Measurements from ENCODE around the gene HGD. TPM values are rescaled to one million over a fixed set of nuclear protein-coding genes. Genes with fewer than 3 reads are reported as not detected.
"Not testable (repeated sequence)": the region's sequence is repeated elsewhere in the genome, so short reads cannot be mapped to it uniquely, and the experiment has no call there.

The HGD gene
- total RNA-seq: 1 to 10 TPM in 1 of 10 donors, not detected in 9; 1.2 TPM
- polyA plus RNA-seq: under 1 TPM in 1 of 2 donors, not detected in 1; 0.12 TPM
- long read RNA-seq, donor 1: 0 reads
- long read RNA-seq, donor 2: 0 reads
- long read RNA-seq, donor 3: 0 reads

DNA sequence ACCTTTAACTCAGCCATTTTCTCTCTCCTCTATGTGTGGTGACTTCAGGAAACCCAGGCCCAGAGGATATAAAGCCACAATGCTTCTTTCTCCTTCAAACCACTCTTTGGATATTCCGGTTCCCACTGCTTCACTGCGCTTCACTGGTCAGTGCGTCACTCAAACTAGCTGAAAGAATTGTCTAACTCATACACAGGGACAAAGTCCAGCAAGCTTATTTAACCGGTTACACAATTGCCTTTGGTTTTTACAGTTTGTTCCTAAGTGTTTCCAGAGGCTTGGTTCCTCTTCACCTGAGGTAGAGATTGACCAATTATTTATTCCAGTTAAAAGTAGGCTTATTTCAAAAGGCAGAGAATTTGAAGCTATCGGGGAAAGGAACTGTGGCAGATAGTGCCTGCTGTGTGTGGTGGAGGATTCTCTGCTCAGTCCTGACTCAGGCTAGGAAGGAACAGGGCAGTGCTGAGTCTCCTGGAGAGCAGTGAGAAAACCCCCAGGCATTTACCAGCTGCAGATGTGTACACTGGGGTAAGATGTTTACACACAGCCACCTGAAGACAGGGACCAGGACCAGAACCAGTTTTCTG is at the start of gene HGD:
TSS of gene HGD (minus strand) at position 145 of the 587 bp plus-strand sequence. CDS start at position 17, 128 bp downstream.
- TF ChIP-seq, protein P1, sequence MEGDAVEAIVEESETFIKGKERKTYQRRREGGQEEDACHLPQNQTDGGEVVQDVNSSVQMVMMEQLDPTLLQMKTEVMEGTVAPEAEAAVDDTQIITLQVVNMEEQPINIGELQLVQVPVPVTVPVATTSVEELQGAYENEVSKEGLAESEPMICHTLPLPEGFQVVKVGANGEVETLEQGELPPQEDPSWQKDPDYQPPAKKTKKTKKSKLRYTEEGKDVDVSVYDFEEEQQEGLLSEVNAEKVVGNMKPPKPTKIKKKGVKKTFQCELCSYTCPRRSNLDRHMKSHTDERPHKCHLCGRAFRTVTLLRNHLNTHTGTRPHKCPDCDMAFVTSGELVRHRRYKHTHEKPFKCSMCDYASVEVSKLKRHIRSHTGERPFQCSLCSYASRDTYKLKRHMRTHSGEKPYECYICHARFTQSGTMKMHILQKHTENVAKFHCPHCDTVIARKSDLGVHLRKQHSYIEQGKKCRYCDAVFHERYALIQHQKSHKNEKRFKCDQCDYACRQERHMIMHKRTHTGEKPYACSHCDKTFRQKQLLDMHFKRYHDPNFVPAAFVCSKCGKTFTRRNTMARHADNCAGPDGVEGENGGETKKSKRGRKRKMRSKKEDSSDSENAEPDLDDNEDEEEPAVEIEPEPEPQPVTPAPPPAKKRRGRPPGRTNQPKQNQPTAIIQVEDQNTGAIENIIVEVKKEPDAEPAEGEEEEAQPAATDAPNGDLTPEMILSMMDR (IDR thresholded peaks at IDR 0.05): no peak

GRCh38 chr3:120730576-120731542 is 48.8 kb upstream of the HGD start:
- ATAC-seq: no peak

More for the DNA sequence above, at the start of gene HGD:
- no peak for DNase-seq
- H3K36me3 ChIP-seq: peaks cover 0 to 5% (median 0%) of the 10 kb centered on the region in 9 donors
- peaks cover 0 to 3% (median 0%) of the 10 kb centered on the region in 11 donors for H3K9me3 ChIP-seq
- 98% methylated on average over 5 of the region's 5 CpGs for WGBS, 2 donors
- peaks cover 0 to 16% (median 13%) of the 10 kb centered on the region in 9 donors for H3K4me1 ChIP-seq
- intact Hi-C loops (cut with DNase I): no loop called here
- H3K27me3 ChIP-seq: no peaks in the 10 kb centered on the region
- no peak for ATAC-seq
- H3K4me3 ChIP-seq: no peak within 1 kb of the TSS
- no peak within 1 kb of the TSS for H3K27ac ChIP-seq

DNA sequence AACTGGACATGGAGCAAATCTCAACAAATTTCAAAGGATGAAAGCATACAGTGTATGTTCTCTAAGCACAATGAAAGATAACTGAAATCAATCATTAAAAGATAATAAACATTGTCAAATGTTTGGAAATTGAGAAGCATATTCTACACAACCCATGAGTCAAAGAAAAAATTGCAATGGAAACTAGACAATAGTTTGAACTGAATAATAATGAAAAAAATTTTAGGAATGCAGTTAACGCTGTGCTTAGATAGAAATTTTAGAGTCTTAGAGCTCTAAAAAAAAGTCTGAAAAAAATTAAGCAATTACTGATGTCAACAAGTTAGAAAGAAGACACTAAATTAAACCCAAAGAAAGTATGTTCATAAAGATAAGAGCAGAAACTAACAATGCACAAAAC is 44.8 kb upstream of the HGD start:
- TF ChIP-seq, protein P1 (IDR thresholded peaks at IDR 0.05): no peak
- Histone ChIP-seq H3K27ac (no peak overlapping the region), H3K27me3 (no peaks in the 10 kb centered on the region), H3K9me3 (peaks cover 0 to 6% (median 0%) of the 10 kb centered on the region in 11 donors), H3K4me3 (no peak overlapping the region), H3K36me3 (peaks cover 0 to 29% (median 0%) of the 10 kb centered on the region in 9 donors), H3K4me1 (no peaks in the 10 kb centered on the region)
- WGBS, 2 donors: 81 to 90% methylated on average over 1 of the region's 1 CpG
- no peak for DNase-seq
- intact Hi-C loops (cut with DNase I): no loop called here
- no peak for ATAC-seq

More at GRCh38 chr3:120730576-120731542, 48.8 kb upstream of the HGD start:
- WGBS, 2 donors: 89 to 91% methylated on average over 4 of the region's 4 CpGs
- Histone ChIP-seq H3K4me1 (no peaks in the 10 kb centered on the region), H3K27ac (no peak overlapping the region), H3K27me3 (no peaks in the 10 kb centered on the region), H3K9me3 (peaks cover 0 to 10% (median 0%) of the 10 kb centered on the region in 11 donors), H3K4me3 (no peak overlapping the region), H3K36me3 (peaks cover 0 to 28% (median 0%) of the 10 kb centered on the region in 9 donors)
- DNase-seq: no peak
- TF ChIP-seq, protein P1 (IDR thresholded peaks at IDR 0.05): no peak
- intact Hi-C loops (cut with DNase I): no loop called here

DNA sequence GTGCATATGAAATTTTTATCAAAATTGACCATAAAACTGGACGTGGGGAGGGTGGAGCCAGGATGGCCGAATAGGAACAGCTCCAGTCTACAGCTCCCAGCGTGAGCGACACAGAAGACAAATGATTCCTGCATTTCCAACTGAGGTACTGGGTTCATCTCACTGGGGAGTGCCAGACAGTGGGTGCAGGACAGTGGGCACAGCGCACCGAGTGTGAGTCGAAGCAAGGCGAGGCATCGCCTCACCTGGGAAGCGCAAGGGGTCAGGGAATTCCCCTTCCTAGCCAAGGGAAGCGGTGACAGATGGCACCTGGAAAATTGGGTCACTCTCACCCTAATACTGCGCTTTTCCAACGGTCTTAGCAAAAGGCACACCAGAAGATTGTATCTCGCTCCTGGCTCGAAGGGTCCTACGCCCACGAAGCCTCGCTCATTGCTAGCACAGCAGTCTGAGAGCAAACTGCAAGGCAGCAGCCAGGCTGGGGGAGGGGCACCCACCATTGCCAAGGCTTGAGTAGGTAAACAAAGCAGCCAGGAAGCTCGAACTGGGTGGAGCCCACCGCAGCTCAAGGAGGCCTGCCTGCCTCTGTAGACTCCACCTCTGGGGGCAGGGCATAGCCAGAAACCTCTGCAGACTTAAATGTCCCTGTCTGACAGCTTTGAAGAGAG is 37.3 kb upstream of the HGD start:
- Histone ChIP-seq H3K27ac (peak overlapping the region in 6 of 10 donors; percentile 5 to 67 (median 51)), H3K4me3 (peak overlapping the region; percentile 10 to 62 (median 44))
- intact Hi-C loops (cut with DNase I): not testable (repeated sequence)

More for the DNA sequence above, 37.3 kb upstream of the HGD start:
- WGBS, 2 donors: 52 to 61% methylated on average over 20 of the region's 20 CpGs
- not testable (repeated sequence) for H3K36me3 ChIP-seq, H3K9me3 ChIP-seq, ATAC-seq, H3K4me1 ChIP-seq, H3K27me3 ChIP-seq
- DNase-seq: peak; percentile 69

Data from heart right ventricle (tissue), 16 donors.